Peyer's patch (tissue), 4 donors: Measurements from ENCODE around the gene ARIH1. TPM values are rescaled to one million over a fixed set of nuclear protein-coding genes. Genes with fewer than 3 reads are reported as not detected.

Experiments
- DNase-seq, 3 donors: peaks; one replicate each; pipeline ENCODE4 v3.0.0-alpha.2; 2017 to 2019
- H3K27ac ChIP-seq, 4 donors: fragments of 200-600 bp; sonication (generic); one replicate each; pipeline ENCODE4 v1.5.1; 2016 to 2019
- H3K27me3 ChIP-seq, 2 donors: fragments of 200-600 bp; sonication (generic); one replicate each; pipeline ENCODE4 v1.5.1; 2019
- H3K36me3 ChIP-seq, 3 donors: fragments of 200-600 bp; sonication (generic); one replicate each; pipeline ENCODE4 v1.5.1; 2016 to 2019
- H3K4me1 ChIP-seq, 4 donors: fragments of 200-600 bp; sonication (generic); one replicate each; pipeline ENCODE4 v1.5.1; 2016 to 2019
- H3K4me3 ChIP-seq, 4 donors: fragments of 200-600 bp; sonication (generic); 1 replicate in 3 of 4; 2 replicates in 1 of 4; pipeline ENCODE4 v1.5.1; 2016 to 2019; ENCODE audit warnings: mild to moderate bottlenecking in 1 of 4
- H3K9me3 ChIP-seq, 4 donors: fragments of 200-600 bp; sonication (generic); one replicate each; pipeline ENCODE4 v1.5.1; 2016 to 2019; ENCODE audit warnings: mild to moderate bottlenecking in 1 of 4
- CTCF ChIP-seq, 6 experiments: fragments of 450-650 bp in 4 of 6; fragments of 200-600 bp in 2 of 6; sonication (generic) in 1 of 6; IDR thresholded peaks; one replicate each; pipeline ENCODE4 v1.5.1; 2017 to 2019; ENCODE audit warnings: antibody characterized with exemption in 6 of 6, mild to moderate bottlenecking in 3 of 6, moderate library complexity in 1 of 6
- POLR2A ChIP-seq, 2 donors: fragments of 450-650 bp; IDR thresholded peaks; one replicate each; pipeline ENCODE4 v1.5.1; 2017; ENCODE audit warnings: antibody characterized with exemption in 2 of 2, mild to moderate bottlenecking in 2 of 2, moderate library complexity in 2 of 2
- total RNA-seq, 4 donors: library from RNA; depleted of rRNA; stranded (reverse); fragments of >200 nt; gene quantifications; one replicate each; pipeline ENCODE4 v1.1.0, GENCODE V29; 2016

The ARIH1 gene
- total RNA-seq, 4 donors from 2014 or later, result 42.3 to 81.7 (median 52.3) TPM

- H3K27me3 ChIP-seq, result no peaks in the 10 kb centered on the region
- DNase-seq, result no peak
- H3K4me1 ChIP-seq, result no peaks in the 10 kb centered on the region
- TF ChIP-seq POLR2A (IDR thresholded peaks at IDR 0.05), result no peak
- TF ChIP-seq CTCF (IDR thresholded peaks at IDR 0.05), result no peak
- no peaks in the 10 kb centered on the region for H3K9me3 ChIP-seq
- no peak overlapping the region for H3K4me3 ChIP-seq
- H3K36me3 ChIP-seq, result no peaks in the 10 kb centered on the region
- no peak overlapping the region for H3K27ac ChIP-seq
Measured at GRCh38 chr15:72521682-72522081, 47.6 kb downstream of the ARIH1 start.

GRCh38 chr15:72532991-72533601, 59.0 kb downstream of the ARIH1 start:
- H3K4me1 ChIP-seq, result peaks cover 0 to 4% (median 0%) of the 10 kb centered on the region in 4 donors

DNA sequence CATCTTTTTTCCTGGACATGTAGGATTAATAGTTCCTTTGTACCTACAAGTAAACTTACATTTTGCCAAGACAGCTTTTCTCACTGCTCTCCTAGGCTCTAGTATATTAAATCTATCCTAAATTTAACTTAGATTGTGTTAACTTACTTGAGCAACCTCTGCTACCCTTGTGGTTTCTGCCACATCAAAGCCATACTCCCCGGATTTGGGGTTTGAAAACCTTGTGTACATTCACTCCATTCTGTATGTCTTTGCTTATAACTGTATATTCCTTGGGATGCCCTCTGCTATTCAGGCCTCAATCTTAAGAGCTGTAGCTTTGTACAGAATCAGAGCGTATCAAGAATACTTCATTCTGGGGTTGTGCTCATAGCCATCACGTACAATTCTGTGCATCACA, 60.4 kb downstream of the ARIH1 start:
- Histone ChIP-seq H3K4me1 (peaks cover 0 to 4% (median 0%) of the 10 kb centered on the region in 4 donors), H3K27me3 (no peaks in the 10 kb centered on the region), H3K9me3 (no peaks in the 10 kb centered on the region), H3K4me3 (no peak overlapping the region), H3K36me3 (no peaks in the 10 kb centered on the region), H3K27ac (no peak overlapping the region)
- TF ChIP-seq POLR2A (IDR thresholded peaks at IDR 0.05), result no peak
- DNase-seq, result no peak

More at GRCh38 chr15:72532991-72533601, 59.0 kb downstream of the ARIH1 start:
- no peak overlapping the region for H3K4me3 ChIP-seq
- TF ChIP-seq POLR2A (IDR thresholded peaks at IDR 0.05) (no peak), CTCF (IDR thresholded peaks at IDR 0.05) (peak in 4 of 6 experiments; percentile 23 to 44 (median 26))
- no peaks in the 10 kb centered on the region for H3K9me3 ChIP-seq
- no peak for DNase-seq
- H3K36me3 ChIP-seq, result no peaks in the 10 kb centered on the region
- H3K27me3 ChIP-seq, result no peaks in the 10 kb centered on the region
- no peak overlapping the region for H3K27ac ChIP-seq

GRCh38 chr15:72535911-72536310, 61.8 kb downstream of the ARIH1 start:
- Histone ChIP-seq H3K9me3 (peaks cover 0 to 6% (median 0%) of the 10 kb centered on the region in 4 donors), H3K27me3 (no peaks in the 10 kb centered on the region), H3K27ac (no peak overlapping the region), H3K4me1 (peaks cover 0 to 4% (median 0%) of the 10 kb centered on the region in 4 donors), H3K4me3 (no peak overlapping the region), H3K36me3 (peaks cover 0 to 8% (median 0%) of the 10 kb centered on the region in 3 donors)
- TF ChIP-seq CTCF (IDR thresholded peaks at IDR 0.05) (no peak), POLR2A (IDR thresholded peaks at IDR 0.05) (no peak)
- DNase-seq, result no peak

DNA sequence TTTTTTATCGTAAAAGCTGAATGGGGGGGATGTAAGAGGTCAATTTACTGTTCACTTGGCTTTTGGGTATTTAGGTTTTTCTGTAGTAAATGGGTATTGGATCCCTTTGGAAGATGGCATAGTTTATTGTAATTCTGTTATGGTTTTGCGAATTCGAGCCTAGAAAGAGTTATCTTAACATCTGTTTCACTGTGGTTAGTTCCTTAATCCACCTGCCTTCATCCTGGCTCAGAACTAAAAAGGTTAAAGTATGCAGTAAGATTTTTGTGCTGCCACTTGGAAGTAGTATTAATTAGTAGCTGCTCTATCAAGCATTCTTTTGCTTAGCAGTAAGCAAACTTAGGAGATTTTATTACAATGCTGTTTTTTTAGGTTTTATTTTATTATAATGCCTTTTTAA, 62.4 kb downstream of the ARIH1 start:
- H3K27ac ChIP-seq, result no peak overlapping the region
- peaks cover 0 to 4% (median 0%) of the 10 kb centered on the region in 4 donors for H3K4me1 ChIP-seq
- peaks cover 0 to 10% (median 0%) of the 10 kb centered on the region in 3 donors for H3K36me3 ChIP-seq
- no peak for DNase-seq
- H3K27me3 ChIP-seq, result no peaks in the 10 kb centered on the region
- TF ChIP-seq POLR2A (IDR thresholded peaks at IDR 0.05), result no peak
- TF ChIP-seq CTCF (IDR thresholded peaks at IDR 0.05), result no peak
- H3K9me3 ChIP-seq, result peaks cover 0 to 8% (median 0%) of the 10 kb centered on the region in 4 donors
- no peak overlapping the region for H3K4me3 ChIP-seq

GRCh38 chr15:72538931-72539330, 64.8 kb downstream of the ARIH1 start:
- no peak for DNase-seq
- H3K9me3 ChIP-seq, result peaks cover 0 to 8% (median 0%) of the 10 kb centered on the region in 4 donors
- peaks cover 0 to 4% (median 0%) of the 10 kb centered on the region in 4 donors for H3K4me1 ChIP-seq
- no peak for TF ChIP-seq POLR2A (IDR thresholded peaks at IDR 0.05)
- no peak for TF ChIP-seq CTCF (IDR thresholded peaks at IDR 0.05)
- H3K4me3 ChIP-seq, result no peak overlapping the region
- H3K27ac ChIP-seq, result no peak overlapping the region
- H3K27me3 ChIP-seq, result no peaks in the 10 kb centered on the region
- peaks cover 0 to 10% (median 0%) of the 10 kb centered on the region in 3 donors for H3K36me3 ChIP-seq
